MM.1S (cell line): ENCODE results near the gene CYP24A1.

Experiments used
- DNase-seq: peaks from one replicate; pipeline ENCODE4 v3.0.0-alpha.2; 2015
- H2AFZ ChIP-seq: fragments of 300-600 bp; sonication (generic); 2 replicates; pipeline ENCODE4 v1.6.0; 2016; ENCODE audit warnings: antibody characterized with exemption, low read length
- H3F3A ChIP-seq: fragments of 300-600 bp; sonication (generic); 2 replicates; pipeline ENCODE4 v1.6.1; 2016; ENCODE audit warnings: mild to moderate bottlenecking, antibody characterized with exemption, low read length, moderate library complexity, mixed read lengths; ENCODE audit not compliant: insufficient read depth
- H3K27ac ChIP-seq: fragments of 300-600 bp; sonication (generic); 2 replicates; pipeline ENCODE4 v1.5.1; 2016; ENCODE audit warnings: mild to moderate bottlenecking, low read length
- H3K27me3 ChIP-seq: fragments of 300-600 bp; sonication (generic); replicated peaks from 2 replicates; pipeline ENCODE4 v1.6.0; 2016; ENCODE audit warnings: low read length; ENCODE audit not compliant: insufficient read depth
- H3K36me3 ChIP-seq: fragments of 300-600 bp; sonication (generic); replicated peaks from 2 replicates; pipeline ENCODE4 v1.6.1; 2016; ENCODE audit warnings: mild to moderate bottlenecking, low read length, mixed read lengths; ENCODE audit not compliant: insufficient read depth
- H3K4me1 ChIP-seq: fragments of 300-600 bp; sonication (generic); 2 replicates; pipeline ENCODE4 v1.6.1; 2016; ENCODE audit warnings: low read length, mixed read lengths
- H3K4me2 ChIP-seq: fragments of 300-600 bp; sonication (generic); 2 replicates; pipeline ENCODE4 v1.6.0; 2016; ENCODE audit warnings: low read depth, low read length
- H3K4me3 ChIP-seq: fragments of 300-600 bp; sonication (generic); 2 replicates; pipeline ENCODE4 v1.5.1; 2016; ENCODE audit warnings: low read length, mixed read lengths
- H3K79me2 ChIP-seq: fragments of 300-600 bp; sonication (generic); 2 replicates; pipeline ENCODE4 v1.6.1; 2016; ENCODE audit warnings: mixed run types, low read length, mixed read lengths
- H3K9ac ChIP-seq: fragments of 300-600 bp; sonication (generic); 2 replicates; pipeline ENCODE4 v1.6.1; 2016; ENCODE audit warnings: low read length, mixed read lengths
- H3K9me2 ChIP-seq: fragments of 300-600 bp; sonication (generic); replicated peaks from 2 replicates; pipeline ENCODE4 v1.6.1; 2016; ENCODE audit warnings: mild to moderate bottlenecking, low read length, mixed read lengths; ENCODE audit not compliant: insufficient read depth
- H3K9me3 ChIP-seq: fragments of 300-600 bp; sonication (generic); replicated peaks from 2 replicates; pipeline ENCODE4 v1.6.1; 2016; ENCODE audit warnings: mild to moderate bottlenecking, low read length, mixed read lengths; ENCODE audit not compliant: insufficient read depth
- H4K20me1 ChIP-seq: fragments of 300-600 bp; sonication (generic); 2 replicates; pipeline ENCODE4 v1.6.1; 2016; ENCODE audit warnings: mild to moderate bottlenecking, low read length, moderate library complexity, mixed read lengths; ENCODE audit not compliant: insufficient read depth
- CTCF ChIP-seq: fragments of 300-600 bp; sonication (generic); IDR thresholded peaks from 2 replicates; pipeline ENCODE4 v1.5.1; 2016; ENCODE audit warnings: antibody characterized with exemption, low read length, mixed read lengths
- EZH2 ChIP-seq: fragments of 300-600 bp; sonication (generic); optimal IDR thresholded peaks from 2 replicates; pipeline ENCODE3; 2017; ENCODE audit warnings: low read depth, mild to moderate bottlenecking, antibody characterized with exemption, low read length, mixed read lengths
- EZH2phosphoT487 ChIP-seq: fragments of 300-600 bp; sonication (generic); IDR thresholded peaks from 2 replicates; pipeline ENCODE4 v1.6.1; 2018; ENCODE audit warnings: antibody characterized with exemption, low read length

Gene CYP24A1

GRCh38 chr20:54221353-54221752 lies 47.6 kb upstream of the CYP24A1 start:
- TF ChIP-seq CTCF (no peak), EZH2phosphoT487 (no peak), EZH2 (no peak)
- H3K9ac ChIP-seq: no peak overlapping the region
- no peaks in the 10 kb centered on the region for H3K9me2 ChIP-seq
- H3K79me2 ChIP-seq: no peaks in the 10 kb centered on the region
- peaks cover 21% of the 10 kb centered on the region for H3K4me1 ChIP-seq
- H3K4me2 ChIP-seq: peak overlapping the region; percentile 12; the same call in 1 of the 2 replicates
- H2AFZ ChIP-seq: no peak overlapping the region
- H3K9me3 ChIP-seq: no peaks in the 10 kb centered on the region
- H3K27ac ChIP-seq: peak overlapping the region; percentile 49; the same call in 1 of the 2 replicates
- 0 out of 2 replicates have a peak, but pooled peaks cover 3% of the 10 kb centered on the region for H3F3A ChIP-seq
- H3K36me3 ChIP-seq: no peaks in the 10 kb centered on the region
- H3K4me3 ChIP-seq: no peak overlapping the region
- H3K27me3 ChIP-seq: no peaks in the 10 kb centered on the region
- peak; percentile 54 for DNase-seq
- H4K20me1 ChIP-seq: no peaks in the 10 kb centered on the region

GRCh38 chr20:54220722-54221121 lies 46.9 kb upstream of the CYP24A1 start:
- H3K9me3 ChIP-seq: no peaks in the 10 kb centered on the region
- H3K36me3 ChIP-seq: no peaks in the 10 kb centered on the region
- peaks cover 21% of the 10 kb centered on the region for H3K4me1 ChIP-seq
- H3K4me2 ChIP-seq: 0 out of 2 replicates have a peak overlapping the region, but pooled peaks have one; percentile 12
- no peak overlapping the region for H3K4me3 ChIP-seq
- H3K9me2 ChIP-seq: no peaks in the 10 kb centered on the region
- 0 out of 2 replicates have a peak, but pooled peaks cover 3% of the 10 kb centered on the region for H3F3A ChIP-seq
- no peak overlapping the region for H2AFZ ChIP-seq
- peak overlapping the region; percentile 49; the same call in 1 of the 2 replicates for H3K27ac ChIP-seq
- no peak for TF ChIP-seq EZH2
- no peak for TF ChIP-seq CTCF
- no peak for TF ChIP-seq EZH2phosphoT487
- H3K79me2 ChIP-seq: peaks cover 2% of the 10 kb centered on the region; the same call in 1 of the 2 replicates
- no peak overlapping the region for H3K9ac ChIP-seq
- no peak for DNase-seq
- no peaks in the 10 kb centered on the region for H4K20me1 ChIP-seq
- no peaks in the 10 kb centered on the region for H3K27me3 ChIP-seq

- no peak overlapping the region for H3K4me2 ChIP-seq
- H3K27me3 ChIP-seq: no peaks in the 10 kb centered on the region
- no peak overlapping the region for H3K27ac ChIP-seq
- H3K4me3 ChIP-seq: no peak overlapping the region
- H3K79me2 ChIP-seq: peaks cover 9% of the 10 kb centered on the region
- no peak overlapping the region for H2AFZ ChIP-seq
- H3K36me3 ChIP-seq: no peaks in the 10 kb centered on the region
- H3K9me2 ChIP-seq: no peaks in the 10 kb centered on the region
- H3K9ac ChIP-seq: no peak overlapping the region
- no peaks in the 10 kb centered on the region for H4K20me1 ChIP-seq
- peak; percentile 16 for DNase-seq
- 0 out of 2 replicates have a peak, but pooled peaks cover 3% of the 10 kb centered on the region for H3F3A ChIP-seq
- H3K4me1 ChIP-seq: peaks cover 21% of the 10 kb centered on the region
- TF ChIP-seq EZH2: no peak
- TF ChIP-seq EZH2phosphoT487: no peak
- TF ChIP-seq CTCF: peak; percentile 51
- H3K9me3 ChIP-seq: no peaks in the 10 kb centered on the region
Observed at GRCh38 chr20:54219751-54220426, 46.1 kb upstream of the CYP24A1 start.
